WTC11 (cell line): ENCODE measurements around the gene TMTC3. TPM values are rescaled to one million over a fixed set of nuclear protein-coding genes. Genes with fewer than 3 reads are reported as not detected.

Experiments
- ATAC-seq: fragments of 200-7000 bp; cut with Tn5 transposase; 2 replicates; pipeline ENCODE4 v1.10.0; 2021; ENCODE audit warnings: mild to moderate bottlenecking, moderate library complexity
- CTCF ChIA-PET: fragments of 300-600 bp; sonication (Branson Sonifier 250); formaldehyde crosslinking; loops from one replicate; lab custom pipeline; 2021; ENCODE audit warnings: antibody characterized with exemption; lab: Charles Lee
- POLR2A ChIA-PET: fragments of 350-600 bp; sonication (Branson Sonifier 250); formaldehyde crosslinking; loops from one replicate; lab custom pipeline; 2021; ENCODE audit warnings: antibody characterized with exemption; lab: Charles Lee
- DNase-seq: peaks from one replicate; pipeline ENCODE4 v3.0.0; 2021; ENCODE audit warnings: low spot score
- H3K27ac Mint-ChIP-seq: 2 replicates; pipeline ENCODE4 v1.8.0; 2021; ENCODE audit warnings: mixed read lengths
- H3K27me3 Mint-ChIP-seq: 2 replicates; pipeline ENCODE4 v1.8.0; 2021; ENCODE audit warnings: low read depth, mild to moderate bottlenecking, moderate library complexity, mixed read lengths
- H3K36me3 Mint-ChIP-seq: 2 replicates; pipeline ENCODE4 v1.8.0; 2021; ENCODE audit warnings: mixed read lengths
- H3K4me1 Mint-ChIP-seq: 2 replicates; pipeline ENCODE4 v1.8.0; 2022; ENCODE audit warnings: mixed read lengths
- H3K4me3 Mint-ChIP-seq: 2 replicates; pipeline ENCODE4 v1.8.0; 2021; ENCODE audit warnings: mild to moderate bottlenecking, moderate library complexity, mixed read lengths
- H3K9me3 Mint-ChIP-seq: 2 replicates; pipeline ENCODE4 v1.8.0; 2021; ENCODE audit warnings: mixed read lengths
- ARID4B ChIP-seq: sonication (generic); formaldehyde crosslinking; IDR thresholded peaks from 2 replicates; pipeline ENCODE4 v1.8.0; 2023; ENCODE audit warnings: missing genetic modification reagents, mild to moderate bottlenecking, borderline replicate concordance
- ATF3 ChIP-seq: sonication (generic); formaldehyde crosslinking; conservative IDR thresholded peaks from 2 replicates; pipeline ENCODE4 v1.8.1; 2022; ENCODE audit warnings: mild to moderate bottlenecking, missing genetic modification reagents
- CTCF ChIP-seq: fragments of 200-600 bp; IDR thresholded peaks from 2 replicates; pipeline ENCODE4 v1.8.0; 2022; ENCODE audit warnings: antibody characterized with exemption
- E2F1 ChIP-seq: sonication (generic); formaldehyde crosslinking; IDR thresholded peaks from 2 replicates; pipeline ENCODE4 v1.8.0; 2022; ENCODE audit warnings: mild to moderate bottlenecking, missing genetic modification reagents
- E2F4 ChIP-seq: sonication (generic); formaldehyde crosslinking; IDR thresholded peaks from 2 replicates; pipeline ENCODE4 v1.8.1; 2022; ENCODE audit warnings: low read depth, mild to moderate bottlenecking, moderate library complexity, missing genetic modification reagents, borderline replicate concordance
- TP53 ChIP-seq: sonication (generic); formaldehyde crosslinking; IDR thresholded peaks from 2 replicates; pipeline ENCODE4 v1.8.1; 2023; ENCODE audit warnings: mild to moderate bottlenecking, missing genetic modification reagents
- ZNF219 ChIP-seq: sonication (generic); formaldehyde crosslinking; IDR thresholded peaks from 2 replicates; pipeline ENCODE4 v1.8.0; 2023; ENCODE audit warnings: missing genetic modification reagents, mild to moderate bottlenecking, borderline replicate concordance
- ZNF232 ChIP-seq: sonication (generic); formaldehyde crosslinking; IDR thresholded peaks from 2 replicates; pipeline ENCODE4 v1.8.0; 2022; ENCODE audit warnings: mild to moderate bottlenecking, missing genetic modification reagents
- ZNF512 ChIP-seq: sonication (generic); formaldehyde crosslinking; IDR thresholded peaks from 2 replicates; pipeline ENCODE4 v1.8.1; 2022; ENCODE audit warnings: missing genetic modification reagents, borderline replicate concordance
- ZNF532 ChIP-seq: fragments of 250-450 bp; sonication (Bioruptor Pico); IDR thresholded peaks from 2 replicates; pipeline ENCODE4 v1.9.0; 2021; ENCODE audit warnings: mild to moderate bottlenecking, borderline replicate concordance
- total RNA-seq: library from RNA; stranded (reverse); gene quantifications from 3 replicates; pipeline ENCODE4 v1.2.3, GENCODE V29; 2021

Gene TMTC3
- total RNA-seq, 1 experiment from 2014 or later = 38.8 TPM

GRCh38 chr12:88202500-88202899 is 60.4 kb downstream of the TMTC3 start:
- ATAC-seq = no peak
- H3K36me3 Mint-ChIP-seq = peaks cover 31% of the 10 kb centered on the region

GRCh38 chr12:88206601-88207000 is 64.5 kb downstream of the TMTC3 start:
- Mint-ChIP-seq H3K4me1 (no peaks in the 10 kb centered on the region), H3K36me3 (peaks cover 46% of the 10 kb centered on the region), H3K27me3 (peaks cover 2% of the 10 kb centered on the region; the same call in 1 of the 2 replicates), H3K9me3 (peaks cover 75% of the 10 kb centered on the region), H3K4me3 (no peak overlapping the region), H3K27ac (no peak overlapping the region)
- ATAC-seq (no peak), DNase-seq (no peak)
- POLR2A ChIA-PET = no interaction called here
- CTCF ChIA-PET = no interaction called here
- TF ChIP-seq ZNF219 (no peak), E2F1 (CRISPR knock-in tag) (no peak), E2F4 (CRISPR knock-in tag) (no peak), ZNF532 (CRISPR knock-in tag) (no peak), ARID4B (CRISPR knock-in tag) (no peak), ATF3 (CRISPR knock-in tag) (no peak), TP53 (no peak), ZNF232 (CRISPR knock-in tag) (no peak)

More at GRCh38 chr12:88202500-88202899, 60.4 kb downstream of the TMTC3 start:
- Mint-ChIP-seq H3K9me3 (peaks cover 48% of the 10 kb centered on the region), H3K27ac (no peak overlapping the region), H3K27me3 (no peaks in the 10 kb centered on the region; the same call in 1 of the 2 replicates), H3K4me1 (no peaks in the 10 kb centered on the region), H3K4me3 (no peak overlapping the region)
- ChIA-PET POLR2A (no interaction called here), CTCF (no interaction called here)
- DNase-seq = no peak
- TF ChIP-seq E2F4 (CRISPR knock-in tag) (no peak), CTCF (no peak), ZNF512 (no peak)
